ENCODE data around the gene HTR3E.
"Not testable (repeated sequence)": the region's sequence is repeated elsewhere in the genome, so short reads cannot be mapped to it uniquely, and the experiment has no call there.

HTR3E gene, protein sequence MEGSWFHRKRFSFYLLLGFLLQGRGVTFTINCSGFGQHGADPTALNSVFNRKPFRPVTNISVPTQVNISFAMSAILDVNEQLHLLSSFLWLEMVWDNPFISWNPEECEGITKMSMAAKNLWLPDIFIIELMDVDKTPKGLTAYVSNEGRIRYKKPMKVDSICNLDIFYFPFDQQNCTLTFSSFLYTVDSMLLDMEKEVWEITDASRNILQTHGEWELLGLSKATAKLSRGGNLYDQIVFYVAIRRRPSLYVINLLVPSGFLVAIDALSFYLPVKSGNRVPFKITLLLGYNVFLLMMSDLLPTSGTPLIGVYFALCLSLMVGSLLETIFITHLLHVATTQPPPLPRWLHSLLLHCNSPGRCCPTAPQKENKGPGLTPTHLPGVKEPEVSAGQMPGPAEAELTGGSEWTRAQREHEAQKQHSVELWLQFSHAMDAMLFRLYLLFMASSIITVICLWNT

GRCh38 chr3:184096811-184097383 lies at the start of gene HTR3E:
Gene HTR3E (plus strand): TSS chr3:184097064. CDS start chr3:184097530, 466 bp downstream.
- no peak for DNase-seq (ENCODE audit: low spot score)

- DNase-seq (ENCODE audit: low spot score): no peak
Observed at GRCh38 chr3:184050217-184050847, 46.5 kb upstream of the HTR3E start.

DNA sequence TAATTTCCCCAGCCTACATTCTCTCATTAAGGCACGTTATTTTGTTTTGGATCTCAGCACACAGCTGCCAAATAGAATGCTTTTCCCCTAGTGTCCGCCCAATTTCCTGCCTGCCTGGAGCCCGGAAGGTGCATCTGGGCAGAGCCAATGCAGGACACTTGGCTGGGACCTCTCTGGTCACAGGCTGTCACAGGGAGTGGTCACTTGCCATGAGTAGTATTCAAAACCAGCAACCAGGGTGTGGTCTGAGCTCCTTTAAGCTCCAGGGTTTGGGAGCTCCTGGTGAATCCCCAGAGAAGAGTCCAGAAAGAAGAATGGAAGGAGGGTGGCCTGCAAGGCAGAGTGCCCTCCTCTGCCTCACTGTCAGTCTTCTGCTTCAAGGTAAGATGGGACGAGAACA lies 44.1 kb upstream of the HTR3E start, which contains the start of gene HTR3C:
TSS of gene HTR3C (plus strand) at position 281 of the 400 bp plus-strand sequence. CDS start at position 315, 34 bp downstream.
- no peak for DNase-seq (ENCODE audit: low spot score)

GRCh38 chr3:184058029-184058428 lies 38.8 kb upstream of the HTR3E start:
- no peak for DNase-seq (ENCODE audit: low spot score)

DNA sequence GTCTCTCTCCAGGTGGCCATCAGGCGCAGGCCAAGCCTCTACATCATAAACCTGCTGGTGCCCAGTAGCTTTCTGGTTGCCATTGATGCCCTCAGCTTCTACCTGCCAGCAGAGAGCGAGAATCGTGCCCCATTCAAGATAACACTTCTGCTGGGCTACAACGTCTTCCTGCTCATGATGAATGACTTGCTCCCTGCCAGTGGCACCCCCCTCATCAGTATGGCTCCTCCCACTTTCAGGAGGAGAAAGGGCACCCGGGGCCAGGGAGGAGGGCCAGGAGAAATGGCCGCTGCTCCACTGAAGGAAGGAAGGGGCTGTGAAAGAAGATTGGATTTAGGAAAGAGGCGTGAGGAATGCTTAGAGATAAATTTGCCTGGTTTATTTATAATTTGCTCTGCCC lies 37.4 kb upstream of the HTR3E start:
- DNase-seq (ENCODE audit: low spot score): peak; percentile 17

GRCh38 chr3:184062637-184063036 lies 34.2 kb upstream of the HTR3E start:
- DNase-seq (ENCODE audit: low spot score): no peak

DNA sequence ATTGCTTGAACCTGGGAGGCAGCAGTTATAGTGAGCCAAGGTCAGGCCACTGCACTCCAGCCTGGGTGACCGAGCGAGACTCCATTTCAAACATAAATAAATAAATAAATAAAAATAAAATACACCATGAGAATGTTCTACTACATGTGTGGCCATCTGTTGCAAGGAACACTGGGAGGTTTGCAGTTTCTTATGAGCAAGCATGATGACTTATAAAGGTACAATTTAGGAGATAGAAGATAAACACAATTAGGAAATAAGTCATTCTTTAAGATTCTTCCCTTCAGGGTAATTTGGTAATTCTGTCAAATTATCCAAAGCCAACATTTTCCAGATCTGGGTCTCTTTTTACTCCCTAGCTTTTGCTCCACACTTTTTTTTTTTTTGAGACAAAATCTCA lies 30.7 kb upstream of the HTR3E start:
- DNase-seq (ENCODE audit: low spot score): no peak

- DNase-seq (ENCODE audit: low spot score): peak; percentile 20
Observed at GRCh38 chr3:184067573-184068055, 29.2 kb upstream of the HTR3E start.

DNA sequence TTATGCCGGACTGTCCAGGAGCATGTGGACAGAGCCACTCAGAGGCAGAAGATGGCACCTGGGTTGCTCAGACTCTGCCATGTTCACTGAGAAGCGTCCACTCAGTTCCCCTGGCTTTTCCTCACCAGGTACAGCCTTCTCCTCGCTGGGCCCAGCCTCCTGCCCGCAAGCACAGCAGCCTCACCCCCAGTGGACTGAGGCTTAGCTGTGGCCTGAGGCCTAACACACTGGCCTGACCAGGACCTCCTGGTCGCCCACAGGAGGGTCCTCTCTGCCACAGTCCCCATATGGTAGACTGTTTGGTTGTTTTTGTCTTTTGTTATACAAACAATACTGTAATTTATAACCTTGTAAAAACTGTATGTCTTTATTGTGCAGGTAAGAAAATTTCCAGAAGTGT lies 28.5 kb upstream of the HTR3E start:
- DNase-seq (ENCODE audit: low spot score): no peak

DNA sequence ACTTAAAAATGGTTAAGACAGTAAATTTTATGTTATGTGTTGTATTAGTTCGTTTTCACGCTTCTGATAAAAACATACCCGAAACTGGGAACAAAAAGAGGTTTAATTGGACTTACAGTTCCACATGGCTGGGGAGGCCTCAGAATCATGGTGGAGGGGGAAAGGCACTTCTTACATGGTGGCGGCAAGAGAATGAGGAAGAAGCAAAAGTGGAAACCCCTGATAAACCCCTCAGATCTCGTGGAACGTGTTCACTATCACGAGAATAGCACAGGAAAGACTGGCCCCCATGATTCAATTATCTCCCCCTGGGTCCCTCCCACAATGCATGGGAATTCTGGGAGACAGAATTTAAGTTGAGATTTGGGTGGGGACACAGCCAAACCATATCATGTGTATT lies 25.7 kb upstream of the HTR3E start:
- DNase-seq (ENCODE audit: low spot score): not testable (repeated sequence)

- no peak for DNase-seq (ENCODE audit: low spot score)
Observed at GRCh38 chr3:184073621-184074020, 23.2 kb upstream of the HTR3E start.

- no peak for DNase-seq (ENCODE audit: low spot score)
Observed at GRCh38 chr3:184075901-184076300, 21.0 kb upstream of the HTR3E start.

DNA sequence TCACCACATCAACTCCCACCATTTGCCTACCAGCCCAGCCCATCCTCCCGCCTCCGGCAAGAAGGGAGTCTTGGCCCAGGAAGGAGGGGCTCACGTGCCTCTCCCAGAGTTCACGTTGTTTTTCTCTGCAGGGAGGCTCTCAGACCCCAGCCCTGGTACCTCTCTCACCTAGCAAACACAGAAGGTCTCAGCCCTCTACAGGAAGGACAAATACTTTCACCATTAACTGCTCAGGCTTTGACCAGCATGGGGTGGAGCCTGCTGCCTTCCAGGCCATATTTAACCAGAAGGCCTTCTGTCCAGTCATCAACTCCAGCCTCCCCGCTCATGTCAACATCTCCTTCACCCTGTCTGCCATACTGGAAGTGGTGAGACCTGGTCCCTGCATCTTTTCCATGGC lies 19.0 kb upstream of the HTR3E start:
- no peak for DNase-seq (ENCODE audit: low spot score)

GRCh38 chr3:184078851-184079250 lies 18.0 kb upstream of the HTR3E start:
- no peak for DNase-seq (ENCODE audit: low spot score)

DNA sequence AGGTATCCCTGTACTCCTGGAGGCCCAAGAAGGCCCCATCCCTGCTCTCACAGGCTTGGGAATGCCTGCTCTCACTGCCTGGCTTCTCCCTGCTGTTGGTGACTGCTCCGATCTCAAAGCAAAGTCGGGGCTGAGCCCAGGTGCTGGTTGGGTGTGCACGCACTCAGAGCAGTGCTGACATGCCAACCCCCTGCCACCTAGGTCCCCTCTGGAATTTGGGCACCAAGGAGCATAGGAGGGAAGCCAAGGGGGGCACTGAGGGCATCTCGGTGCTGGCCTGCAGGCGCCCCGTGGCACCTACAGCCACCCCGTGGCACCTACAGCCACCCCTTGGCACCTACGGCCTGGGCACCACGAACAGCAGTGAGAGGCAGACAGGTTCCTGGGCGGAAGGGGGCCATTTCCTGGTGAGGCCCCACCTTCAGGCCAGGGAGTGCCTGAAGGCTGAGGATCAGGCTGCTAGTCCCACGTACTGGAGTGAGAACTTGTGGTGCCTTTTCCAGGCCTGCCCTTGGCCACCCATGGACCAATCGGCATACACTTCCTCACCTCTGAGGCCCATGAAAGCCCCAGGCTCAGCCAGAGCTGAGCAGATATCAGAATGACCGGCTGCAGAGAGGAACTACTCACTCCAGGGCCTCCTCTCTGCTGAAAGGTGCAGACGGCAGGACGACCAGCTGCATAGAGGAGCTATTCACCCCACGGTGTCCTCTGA lies 15.6 kb upstream of the HTR3E start:
- no peak for DNase-seq (ENCODE audit: low spot score)

DNA sequence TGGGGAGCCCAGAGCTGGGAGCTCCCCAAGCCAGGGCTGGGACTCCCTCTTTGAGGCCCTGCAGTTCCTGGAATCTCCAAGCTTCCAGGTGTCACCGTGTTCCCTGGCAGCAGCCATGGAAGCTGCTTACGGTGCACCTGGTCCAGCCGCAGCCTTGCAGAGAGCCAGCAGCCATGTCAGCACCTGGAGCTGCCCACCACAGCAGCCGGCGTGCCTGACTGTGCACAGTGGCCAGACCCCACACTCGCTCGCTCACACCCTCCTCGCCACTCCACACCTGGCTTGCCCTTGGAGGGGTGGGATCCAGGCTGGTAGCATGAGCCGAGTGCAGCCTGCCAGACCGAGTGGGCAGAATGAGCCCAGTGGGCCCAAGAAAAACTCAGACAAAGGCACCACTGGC lies 14.8 kb upstream of the HTR3E start:
- DNase-seq (ENCODE audit: low spot score): no peak

DNA sequence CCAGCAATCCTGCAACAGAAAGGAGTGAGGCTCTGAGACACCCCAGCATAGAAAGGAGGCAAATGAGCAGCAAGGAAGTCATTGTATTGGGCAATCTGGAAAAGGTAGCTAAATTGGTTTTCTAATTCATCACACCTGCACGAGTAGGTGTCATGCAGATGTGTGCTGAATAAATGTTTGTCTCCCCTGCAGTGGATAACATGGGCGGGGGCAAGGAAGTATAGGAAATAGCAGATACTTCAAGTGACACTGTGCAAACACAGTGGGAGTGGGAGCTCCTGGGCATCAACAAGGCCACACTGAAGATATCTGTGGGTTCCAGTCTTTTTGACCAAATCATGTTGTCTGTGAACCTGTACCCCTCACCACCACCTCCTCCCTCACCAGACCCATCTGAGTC lies 14.4 kb upstream of the HTR3E start:
- no peak for DNase-seq (ENCODE audit: low spot score)

DNA sequence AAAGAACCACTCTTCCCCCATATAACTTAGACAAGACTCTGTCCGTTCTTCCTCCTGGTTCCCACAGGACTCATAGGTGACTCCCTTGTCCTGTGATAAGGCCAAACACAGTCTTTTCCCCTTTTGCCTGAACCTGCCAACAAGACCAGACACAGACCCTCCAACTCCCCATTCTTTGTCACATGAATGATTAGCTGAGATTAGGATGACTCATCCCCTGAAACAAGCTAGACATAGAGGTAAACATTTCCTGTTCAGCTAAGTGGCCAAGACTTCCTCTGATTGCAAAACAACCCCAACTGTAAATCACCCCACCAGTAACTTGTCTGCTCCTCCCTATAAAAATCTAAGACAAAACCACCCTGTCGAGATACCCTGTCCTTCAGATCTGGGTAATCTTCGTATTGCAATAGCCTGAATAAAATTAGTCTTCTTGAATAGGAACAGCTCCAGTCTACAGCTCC lies 11.4 kb upstream of the HTR3E start:
- DNase-seq (ENCODE audit: low spot score): no peak

GRCh38 chr3:184092199-184092598 lies 4.7 kb upstream of the HTR3E start:
- DNase-seq (ENCODE audit: low spot score): no peak

DNA sequence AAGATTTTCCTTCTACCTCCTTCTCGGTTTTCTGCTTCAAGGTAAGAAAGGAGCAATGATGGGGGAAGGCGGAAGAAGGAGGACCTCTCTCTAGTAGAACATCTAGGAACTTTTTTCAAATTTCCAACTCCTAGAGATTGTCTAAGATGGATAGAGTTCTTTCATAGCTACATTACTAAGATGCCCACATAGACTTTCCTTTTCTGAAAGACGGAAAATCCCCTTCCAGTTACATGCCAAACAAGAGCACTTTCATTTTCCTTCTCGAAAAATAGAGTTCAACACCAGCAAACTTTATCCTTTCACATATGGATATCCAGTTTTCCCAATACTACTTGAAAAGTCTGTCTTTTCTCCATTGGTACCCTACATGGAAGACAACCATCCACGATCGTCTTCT lies 692 bp downstream of the HTR3E start:
- DNase-seq (ENCODE audit: low spot score): no peak

DNA sequence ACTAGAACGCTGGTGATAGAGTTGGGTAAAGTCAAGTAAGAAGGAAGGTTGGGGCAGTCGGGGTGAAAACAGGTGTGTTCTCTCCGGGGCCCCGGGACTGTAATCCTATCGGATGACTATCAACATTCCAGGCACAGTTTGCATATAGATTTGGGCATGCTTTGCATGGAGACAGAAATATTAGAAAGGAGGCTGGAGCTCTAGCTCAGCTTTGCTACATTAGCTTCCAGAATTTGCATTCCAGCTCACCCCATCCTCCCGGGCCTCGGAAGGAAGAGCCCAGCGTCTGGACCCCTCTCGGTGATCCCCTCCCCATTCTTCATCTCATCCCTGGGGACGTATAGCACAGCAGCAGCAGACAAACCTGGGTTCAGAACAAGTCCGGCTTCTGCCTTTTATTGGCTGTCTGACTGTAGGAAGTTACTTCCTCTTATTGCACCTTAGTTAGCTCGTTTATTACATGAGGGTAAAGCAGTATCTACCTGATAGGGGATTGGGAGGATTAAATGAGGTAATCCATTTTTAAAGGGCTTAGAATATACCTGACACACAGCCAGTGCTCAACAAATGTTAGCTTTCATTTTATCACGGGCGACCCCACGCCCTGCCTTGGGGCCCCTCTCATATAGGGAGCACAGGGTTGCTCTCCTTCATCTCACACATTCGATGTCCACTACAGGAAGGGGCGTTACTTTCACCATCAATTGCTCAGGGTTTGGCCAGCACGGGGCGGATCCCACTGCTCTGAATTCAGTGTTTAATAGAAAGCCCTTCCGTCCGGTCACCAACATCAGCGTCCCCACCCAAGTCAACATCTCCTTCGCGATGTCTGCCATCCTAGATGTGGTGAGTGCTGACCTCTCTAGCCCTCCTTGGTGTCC lies 3.2 kb downstream of the HTR3E start:
- DNase-seq (ENCODE audit: low spot score): no peak

All from hematopoietic multipotent progenitor cell treated with erythropoietin and hydrocortisone succinate and interleukin-3 and kit ligand, for 15 days (in vitro differentiated cells).